IMR-90 (cell line): Measurements from ENCODE around the gene LRRC4C. TPM values are rescaled to one million over a fixed set of nuclear protein-coding genes. Genes with fewer than 3 reads are reported as not detected.

Experiments used
- ATAC-seq: fragments of 200-7000 bp; cut with Tn5 transposase; 2 replicates; pipeline ENCODE4 v1.9.1; 2020; ENCODE audit warnings: low read depth, mild to moderate bottlenecking, moderate library complexity
- BruUV-seq: library from RNA; stranded (reverse); fragments of 400-500 nt; replicated peaks from 2 replicates; lab custom pipeline; 2021; lab: Mats Ljungman, UMichigan
- CTCF ChIA-PET: fragments of 300-600 bp; formaldehyde crosslinking; extraction: SDS; loops from one replicate; lab custom pipeline; 2021; ENCODE audit warnings: antibody characterized with exemption; lab: Yijun Ruan, JAX
- POLR2A ChIA-PET: fragments of 300-600 bp; sonication (Branson Sonifier 250); formaldehyde crosslinking; loops from one replicate; lab custom pipeline; 2022; ENCODE audit warnings: antibody characterized with exemption; ENCODE audit not compliant: unreplicated experiment; lab: Charles Lee
- DNase-seq: peaks from one replicate; pipeline ENCODE4 v3.0.0; 2013
- H2AFZ ChIP-seq: replicated peaks from 2 replicates; pipeline ENCODE3; 2013; ENCODE audit warnings: low read length, mild to moderate bottlenecking; ENCODE audit not compliant: poor library complexity
- H2AK5ac ChIP-seq: 2 replicates; pipeline ENCODE4 v1.6.1; 2013; ENCODE audit warnings: low read depth, low read length, inconsistent platforms
- H2AK9ac ChIP-seq: replicated peaks from 2 replicates; pipeline ENCODE3; 2013; ENCODE audit warnings: mild to moderate bottlenecking, low read depth, low read length, moderate library complexity; ENCODE audit not compliant: poor library complexity
- H2BK120ac ChIP-seq: 2 replicates; pipeline ENCODE4 v1.6.1; 2013; ENCODE audit warnings: low read depth, low read length, inconsistent platforms
- H2BK15ac ChIP-seq: 3 replicates; pipeline ENCODE4 v1.6.1; 2013; ENCODE audit warnings: low read depth, low read length, inconsistent platforms
- H2BK20ac ChIP-seq: 2 replicates; pipeline ENCODE4 v1.6.1; 2013; ENCODE audit warnings: low read depth, mild to moderate bottlenecking, inconsistent platforms, low read length, moderate library complexity
- H2BK5ac ChIP-seq: 2 replicates; pipeline ENCODE4 v1.6.1; 2013; ENCODE audit warnings: mild to moderate bottlenecking, low read depth, low read length, inconsistent platforms; ENCODE audit not compliant: poor library complexity, severe bottlenecking
- H3K14ac ChIP-seq: replicated peaks from 2 replicates; pipeline ENCODE4 v1.6.1; 2013; ENCODE audit warnings: low read depth, low read length, inconsistent platforms
- H3K18ac ChIP-seq: 2 replicates; pipeline ENCODE4 v1.6.1; 2013; ENCODE audit warnings: low read depth, low read length, control low read depth
- H3K23ac ChIP-seq: 2 replicates; pipeline ENCODE4 v1.6.1; 2013; ENCODE audit warnings: low read depth, low read length, inconsistent platforms
- H3K27ac ChIP-seq: 2 replicates; pipeline ENCODE4 v1.5.1; 2013; ENCODE audit warnings: mild to moderate bottlenecking, control low read depth, low read length; ENCODE audit not compliant: insufficient read depth
- H3K27me3 ChIP-seq: 2 replicates; pipeline ENCODE4 v1.6.1; 2013; ENCODE audit warnings: low read length; ENCODE audit not compliant: control insufficient read depth, insufficient read depth
- H3K36me3 ChIP-seq: 2 replicates; pipeline ENCODE4 v1.6.1; 2013; ENCODE audit warnings: low read length, mixed read lengths; ENCODE audit not compliant: control insufficient read depth, insufficient read depth
- H3K4ac ChIP-seq: 2 replicates; pipeline ENCODE4 v1.6.1; 2013; ENCODE audit warnings: low read depth, low read length, inconsistent platforms
- H3K4me1 ChIP-seq: 2 replicates; pipeline ENCODE4 v1.6.1; 2013; ENCODE audit warnings: low read length, mixed read lengths; ENCODE audit not compliant: control insufficient read depth, insufficient read depth
- H3K4me2 ChIP-seq: 2 replicates; pipeline ENCODE4 v1.6.1; 2013; ENCODE audit warnings: low read depth, mild to moderate bottlenecking, control low read depth, low read length, moderate library complexity
- H3K4me3 ChIP-seq: 2 replicates; pipeline ENCODE4 v1.5.1; 2013; ENCODE audit warnings: low read depth, mild to moderate bottlenecking, control low read depth, low read length, moderate library complexity; ENCODE audit not compliant: insufficient read depth
- H3K56ac ChIP-seq: 2 replicates; pipeline ENCODE4 v1.6.1; 2013; ENCODE audit warnings: low read length, inconsistent platforms; ENCODE audit not compliant: insufficient read depth; ENCODE audit errors: extremely low read depth
- H3K79me1 ChIP-seq, 2 experiments: 2 replicates each; pipeline ENCODE4 v1.6.1; 2013; ENCODE audit warnings: low read length in 2 of 2, inconsistent platforms in 1 of 2, low read depth in 1 of 2
- H3K9ac ChIP-seq: 2 replicates; pipeline ENCODE4 v1.6.1; 2013; ENCODE audit warnings: low read depth, low read length, control low read depth
- H3K9me1 ChIP-seq: 2 replicates; pipeline ENCODE4 v1.6.1; 2013; ENCODE audit warnings: low read length, inconsistent platforms; ENCODE audit not compliant: insufficient read depth
- H3K9me3 ChIP-seq: 2 replicates; pipeline ENCODE4 v1.6.1; 2013; ENCODE audit warnings: low read length; ENCODE audit not compliant: control insufficient read depth, insufficient read depth
- H4K20me1 ChIP-seq: 2 replicates; pipeline ENCODE4 v1.6.1; 2013; ENCODE audit warnings: low read length, inconsistent platforms; ENCODE audit not compliant: insufficient read depth
- H4K5ac ChIP-seq: 2 replicates; pipeline ENCODE4 v1.6.1; 2013; ENCODE audit warnings: mild to moderate bottlenecking, low read depth, low read length, control low read depth
- H4K8ac ChIP-seq, 2 experiments: 2 replicates each; pipeline ENCODE4 v1.6.1; 2013; ENCODE audit warnings: low read depth in 2 of 2, low read length in 2 of 2, control low read depth in 1 of 2, inconsistent platforms in 1 of 2
- H4K91ac ChIP-seq: 2 replicates; pipeline ENCODE4 v1.6.1; 2013; ENCODE audit warnings: low read depth, low read length, inconsistent platforms; ENCODE audit not compliant: insufficient read depth
- BHLHE40 ChIP-seq: fragments of 150-350 bp; IDR thresholded peaks from 2 replicates; pipeline ENCODE4 v1.6.1; 2016; ENCODE audit warnings: mild to moderate bottlenecking, low read depth, low read length
- CEBPB ChIP-seq: IDR thresholded peaks from 2 replicates; pipeline ENCODE4 v1.6.1; 2012; ENCODE audit warnings: low read depth, low read length, improper control_type of control experiment
- CHD1 ChIP-seq: IDR thresholded peaks from 2 replicates; pipeline ENCODE4 v1.6.1; 2012; ENCODE audit warnings: low read depth, low read length, improper control_type of control experiment
- ELK1 ChIP-seq: fragments of 150-350 bp; IDR thresholded peaks from 2 replicates; pipeline ENCODE4 v1.6.1; 2016; ENCODE audit warnings: low read depth, mild to moderate bottlenecking, low read length, moderate library complexity, borderline replicate concordance
- FOS ChIP-seq: fragments of 150-350 bp; IDR thresholded peaks from 2 replicates; pipeline ENCODE4 v1.6.1; 2016; ENCODE audit warnings: low read depth, low read length
- MAFK ChIP-seq: IDR thresholded peaks from 2 replicates; pipeline ENCODE4 v1.6.1; 2012; ENCODE audit warnings: low read depth, low read length, improper control_type of control experiment
- MXI1 ChIP-seq: IDR thresholded peaks from 2 replicates; pipeline ENCODE4 v1.6.1; 2012; ENCODE audit warnings: low read depth, mild to moderate bottlenecking, low read length, moderate library complexity, borderline replicate concordance
- NFE2L2 ChIP-seq: fragments of 150-350 bp; IDR thresholded peaks from 2 replicates; pipeline ENCODE4 v1.6.1; 2016; ENCODE audit warnings: low read depth, mild to moderate bottlenecking, low read length
- POLR2A ChIP-seq: IDR thresholded peaks from 2 replicates; pipeline ENCODE4 v1.6.1; 2012; ENCODE audit warnings: mild to moderate bottlenecking, low read depth, low read length
- RAD21 ChIP-seq: IDR thresholded peaks from 2 replicates; pipeline ENCODE4 v1.6.1; 2012; ENCODE audit warnings: low read length, improper control_type of control experiment
- RCOR1 ChIP-seq: IDR thresholded peaks from 2 replicates; pipeline ENCODE4 v1.6.1; 2012; ENCODE audit warnings: mild to moderate bottlenecking, low read length, improper control_type of control experiment; ENCODE audit not compliant: insufficient replicate concordance
- RFX5 ChIP-seq: IDR thresholded peaks from 2 replicates; pipeline ENCODE4 v1.8.0; 2012; ENCODE audit warnings: low read depth, mild to moderate bottlenecking, low read length, moderate library complexity
- SMC3 ChIP-seq: fragments of 150-350 bp; IDR thresholded peaks from 2 replicates; pipeline ENCODE4 v1.6.1; 2016; ENCODE audit warnings: low read depth, mild to moderate bottlenecking, antibody characterized with exemption, low read length, moderate library complexity
- WGBS, 2 experiments: methylation state at CpG; one replicate each; pipeline versions ENCODE4 v1.1.5 to v1.1.7; 2013; ENCODE audit warnings: missing lambda C conversion rate in 2 of 2; ENCODE audit not compliant: insufficient read length in 1 of 2; ENCODE audit errors: extremely low coverage in 2 of 2; 5-methylcytosine and 5-hydroxymethylcytosine counted together
- dilution Hi-C: fragments of 300-500 bp; cut with HindIII; formaldehyde crosslinking; loops from one replicate; pipeline ENCODE4 v1.14.3; 2018; ENCODE audit warnings: low sequenced_read_pairs; ENCODE audit not compliant: unreplicated experiment
- in situ Hi-C: fragments of 300-500 bp; cut with MboI; formaldehyde crosslinking; loops from 3 replicates; pipeline ENCODE4 v1.14.3; 2019; ENCODE audit warnings: low sequenced_read_pairs, inconsistent platforms, mixed read lengths
- intact Hi-C: fragments of 100-400 bp; cut with micrococcal nuclease; formaldehyde crosslinking; loops from 2 replicates; pipeline ENCODE4 v1.10.0; 2022
- polyA plus RNA-seq, 3 experiments: library from polyadenylated mRNA; depleted of rRNA; stranded (reverse); fragments of >200 nt; gene quantifications; 2 replicates each; pipeline ENCODE4 v1.2.3, GENCODE V29; 2012; ENCODE audit warnings: low replicate concordance in 1 of 3
- total RNA-seq: library from RNA; depleted of rRNA; stranded (reverse); fragments of >200 nt; gene quantifications from 2 replicates; pipeline ENCODE4 v1.2.3, GENCODE V29; 2012
- TF ChIP-seq, protein P1 (sequence below): conservative IDR thresholded peaks from 2 replicates; pipeline ENCODE4 v1.5.1; 2012; ENCODE audit warnings: mild to moderate bottlenecking, low read depth, low read length, improper control_type of control experiment

Gene LRRC4C
- total and polyA plus RNA-seq, 2 of the 4 experiments (the other 2 are of a cell fraction) = under 0.01 to 0.03 TPM

GRCh38 chr11:40819230-40819629 lies 640.2 kb downstream of the LRRC4C start:
- BruUV-seq = no TSS peak
- no peak overlapping the region for H2AFZ ChIP-seq
- no peaks in the 10 kb centered on the region for H3K36me3 ChIP-seq
- intact Hi-C loops (no loop called here), dilution Hi-C loops (no loop called here), in situ Hi-C loops (no loop called here)
- no peak overlapping the region for H2BK20ac ChIP-seq
- no peak overlapping the region for H2BK120ac ChIP-seq
- no peak for DNase-seq
- no peak overlapping the region for H3K9ac ChIP-seq
- H4K20me1 ChIP-seq = no peaks in the 10 kb centered on the region
- no peak overlapping the region for H2AK5ac ChIP-seq
- H2BK5ac ChIP-seq = no peak overlapping the region
- no peaks in the 10 kb centered on the region for H3K9me1 ChIP-seq
- no CpG with 5 or more reads among the region's 1 CpG for WGBS, 2 experiments
- TF ChIP-seq CHD1 (no peak), ELK1 (no peak), MAFK (no peak), SMC3 (no peak), MXI1 (no peak), FOS (no peak), NFE2L2 (no peak), RFX5 (no peak), BHLHE40 (no peak), POLR2A (no peak), RAD21 (no peak), CEBPB (no peak), RCOR1 (no peak)
- TF ChIP-seq, protein P1, sequence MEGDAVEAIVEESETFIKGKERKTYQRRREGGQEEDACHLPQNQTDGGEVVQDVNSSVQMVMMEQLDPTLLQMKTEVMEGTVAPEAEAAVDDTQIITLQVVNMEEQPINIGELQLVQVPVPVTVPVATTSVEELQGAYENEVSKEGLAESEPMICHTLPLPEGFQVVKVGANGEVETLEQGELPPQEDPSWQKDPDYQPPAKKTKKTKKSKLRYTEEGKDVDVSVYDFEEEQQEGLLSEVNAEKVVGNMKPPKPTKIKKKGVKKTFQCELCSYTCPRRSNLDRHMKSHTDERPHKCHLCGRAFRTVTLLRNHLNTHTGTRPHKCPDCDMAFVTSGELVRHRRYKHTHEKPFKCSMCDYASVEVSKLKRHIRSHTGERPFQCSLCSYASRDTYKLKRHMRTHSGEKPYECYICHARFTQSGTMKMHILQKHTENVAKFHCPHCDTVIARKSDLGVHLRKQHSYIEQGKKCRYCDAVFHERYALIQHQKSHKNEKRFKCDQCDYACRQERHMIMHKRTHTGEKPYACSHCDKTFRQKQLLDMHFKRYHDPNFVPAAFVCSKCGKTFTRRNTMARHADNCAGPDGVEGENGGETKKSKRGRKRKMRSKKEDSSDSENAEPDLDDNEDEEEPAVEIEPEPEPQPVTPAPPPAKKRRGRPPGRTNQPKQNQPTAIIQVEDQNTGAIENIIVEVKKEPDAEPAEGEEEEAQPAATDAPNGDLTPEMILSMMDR = no peak
- no peak overlapping the region for H3K18ac ChIP-seq
- no peak overlapping the region for H3K23ac ChIP-seq
- H3K27me3 ChIP-seq = no peaks in the 10 kb centered on the region
- H3K4me3 ChIP-seq = no peak overlapping the region
- no peak overlapping the region for H4K91ac ChIP-seq
- H3K9me3 ChIP-seq = 0 out of 2 replicates have a peak, but pooled peaks cover under 1% of the 10 kb centered on the region
- no peak overlapping the region for H3K56ac ChIP-seq
- H4K5ac ChIP-seq = no peak overlapping the region
- H3K4me2 ChIP-seq = no peak overlapping the region
- H3K14ac ChIP-seq = no peak overlapping the region
- H3K27ac ChIP-seq = no peak overlapping the region
- H2AK9ac ChIP-seq = no peak overlapping the region
- H3K4me1 ChIP-seq = no peaks in the 10 kb centered on the region
- H3K79me1 ChIP-seq = no peaks in the 10 kb centered on the region
- H3K4ac ChIP-seq = no peak overlapping the region
- ChIA-PET POLR2A (no interaction called here), CTCF (no interaction called here)
- no peak overlapping the region for H4K8ac ChIP-seq
- no peak for ATAC-seq
- no peak overlapping the region for H2BK15ac ChIP-seq
